HG02623 (cell line): ENCODE data around the gene SDF4.
"Not testable (repeated sequence)": the region's sequence is repeated elsewhere in the genome, so short reads cannot be mapped to it uniquely, and the experiment has no call there.

Source experiments
- ATAC-seq: cut with Tn5 transposase; IDR thresholded peaks from one replicate; pipeline ENCODE4 v1.9.1; 2021; ENCODE audit warnings: moderate library complexity; ENCODE audit not compliant: unreplicated experiment

SDF4 gene

DNA sequence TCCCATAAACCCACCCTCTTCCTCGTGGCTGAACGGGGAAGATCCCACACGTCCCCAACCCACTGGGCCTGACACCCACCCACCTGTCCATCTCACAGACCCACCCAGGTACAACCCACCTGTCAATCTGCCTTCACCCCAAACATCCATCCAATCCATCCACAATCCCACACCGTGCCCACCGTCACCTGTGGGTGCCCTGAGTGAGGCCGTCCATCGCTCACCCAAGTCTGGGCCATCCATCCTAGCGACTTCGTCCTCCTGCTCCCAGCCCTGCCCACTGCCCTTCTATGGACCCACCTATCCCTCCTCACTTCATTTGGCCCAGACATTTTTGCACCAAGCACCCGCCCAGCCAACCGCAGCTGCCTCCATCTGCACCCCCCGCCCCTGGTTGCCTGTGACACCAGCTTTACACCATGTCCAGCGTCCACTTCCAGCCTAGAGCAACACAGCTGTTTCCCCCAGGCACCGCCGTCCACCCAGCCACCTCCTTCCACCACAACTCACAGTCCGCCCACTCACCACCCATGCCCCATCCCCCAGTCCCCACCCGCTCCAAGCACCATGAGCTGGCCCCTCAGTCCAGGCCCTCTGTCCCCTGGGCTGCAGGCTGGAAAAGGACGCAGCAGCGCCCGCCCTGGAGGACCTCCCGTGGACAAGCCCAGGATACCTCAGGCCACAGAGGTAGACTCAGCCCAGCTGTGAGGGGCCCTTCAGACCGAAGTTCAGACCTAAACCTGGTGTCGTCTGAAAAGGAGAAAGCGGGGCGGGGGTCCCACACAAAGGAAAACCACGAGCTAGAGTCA, 50.5 kb downstream of the SDF4 start:
- no peak for ATAC-seq

DNA sequence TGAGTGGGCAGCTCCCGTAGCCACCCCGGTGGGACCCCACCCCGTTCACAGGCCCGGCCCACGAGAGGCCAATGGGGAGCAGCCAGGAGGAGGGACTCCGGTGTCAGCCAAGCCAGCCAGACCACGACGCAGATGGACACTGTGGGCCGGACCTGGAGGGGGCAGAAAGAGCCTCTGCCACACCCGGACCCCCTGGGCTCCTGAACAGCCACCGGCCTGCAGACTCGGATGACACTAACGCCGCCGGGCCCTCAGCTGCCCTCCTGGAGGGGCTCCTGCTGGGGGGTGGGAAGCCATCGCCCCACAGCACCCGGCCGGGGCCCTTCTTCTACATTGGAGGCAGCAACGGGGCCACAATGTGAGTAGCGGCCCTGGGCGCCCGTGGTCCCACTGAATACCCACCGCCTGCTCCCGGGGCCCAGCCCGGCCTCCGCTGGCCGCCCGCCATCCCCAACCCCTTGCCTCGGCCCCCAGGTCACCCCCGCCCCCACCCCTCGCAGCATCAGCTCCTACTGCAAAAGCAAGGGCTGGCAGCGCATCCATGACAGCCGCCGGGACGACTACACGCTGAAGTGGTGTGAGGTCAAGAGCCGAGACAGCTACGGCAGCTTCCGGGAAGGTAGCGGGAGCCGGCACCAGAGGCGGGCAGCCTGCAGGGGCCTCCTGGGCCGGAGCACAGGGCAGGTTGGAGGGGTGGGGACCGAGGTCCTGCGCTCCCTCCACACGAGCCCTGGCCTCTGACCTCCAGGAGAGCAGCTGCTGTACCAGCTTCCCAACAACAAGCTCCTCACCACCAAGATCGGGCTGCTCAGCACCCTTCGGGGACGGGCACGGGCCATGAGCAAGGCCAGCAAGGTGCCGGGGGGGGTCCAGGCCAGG, 51.6 kb downstream of the SDF4 start:
- no peak for ATAC-seq

DNA sequence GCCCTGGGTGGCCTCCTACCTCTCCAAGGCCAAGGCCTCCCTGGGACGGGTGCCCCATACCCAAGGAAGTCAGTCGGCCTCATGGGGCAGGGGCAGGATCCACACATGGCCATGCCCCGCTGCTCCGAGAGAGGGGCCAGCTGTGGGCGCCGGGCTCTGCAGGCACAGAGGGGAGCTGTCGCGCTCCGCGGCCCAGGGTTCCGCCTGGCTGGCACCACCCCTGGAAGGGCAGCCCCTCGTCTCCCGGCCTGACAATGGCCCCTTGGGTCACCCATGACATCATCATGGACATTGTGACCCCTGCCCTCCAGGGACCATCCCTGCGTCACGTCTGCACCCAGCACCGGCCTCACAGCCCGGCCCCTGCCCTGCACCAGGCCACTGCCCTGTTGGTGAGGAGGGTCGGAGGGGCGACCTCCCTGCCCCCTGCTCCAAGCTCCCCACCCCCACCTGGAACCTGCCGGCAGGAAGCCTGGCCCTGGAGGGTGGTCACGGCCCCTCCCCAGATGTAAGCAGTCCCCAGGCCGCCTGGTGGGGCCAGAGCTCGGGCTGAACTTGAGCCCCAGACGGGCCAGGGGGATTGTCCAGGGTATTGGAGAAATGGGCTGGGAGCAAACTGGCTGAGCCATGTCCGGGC, 52.3 kb downstream of the SDF4 start:
- ATAC-seq: no peak

DNA sequence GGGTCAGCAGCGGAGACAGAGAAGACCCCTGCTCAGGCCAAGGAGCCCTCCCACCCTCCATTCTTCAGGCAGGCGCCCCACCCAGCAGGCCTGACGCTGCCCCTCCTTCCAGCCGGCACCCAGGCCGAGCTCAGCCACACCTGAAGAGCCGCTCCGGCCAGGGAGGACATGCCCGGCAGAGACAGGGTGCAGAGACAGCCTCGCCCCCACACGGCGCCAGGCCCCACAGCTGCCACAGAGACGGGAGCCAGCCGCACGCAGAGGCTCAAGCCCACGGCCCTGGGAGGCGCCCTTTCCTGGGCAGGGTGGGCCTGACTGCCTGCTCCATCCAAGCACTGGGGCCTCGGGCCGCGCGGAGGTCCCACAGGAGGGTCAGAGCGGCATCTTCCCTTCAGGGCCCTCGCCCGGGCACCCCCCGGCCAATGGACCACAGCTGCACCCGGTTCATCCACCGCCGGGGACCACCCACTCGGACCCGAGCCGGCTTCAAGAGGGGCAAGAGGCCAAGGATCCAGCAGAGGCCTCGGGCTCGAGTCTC, 52.9 kb downstream of the SDF4 start:
- ATAC-seq: no peak

DNA sequence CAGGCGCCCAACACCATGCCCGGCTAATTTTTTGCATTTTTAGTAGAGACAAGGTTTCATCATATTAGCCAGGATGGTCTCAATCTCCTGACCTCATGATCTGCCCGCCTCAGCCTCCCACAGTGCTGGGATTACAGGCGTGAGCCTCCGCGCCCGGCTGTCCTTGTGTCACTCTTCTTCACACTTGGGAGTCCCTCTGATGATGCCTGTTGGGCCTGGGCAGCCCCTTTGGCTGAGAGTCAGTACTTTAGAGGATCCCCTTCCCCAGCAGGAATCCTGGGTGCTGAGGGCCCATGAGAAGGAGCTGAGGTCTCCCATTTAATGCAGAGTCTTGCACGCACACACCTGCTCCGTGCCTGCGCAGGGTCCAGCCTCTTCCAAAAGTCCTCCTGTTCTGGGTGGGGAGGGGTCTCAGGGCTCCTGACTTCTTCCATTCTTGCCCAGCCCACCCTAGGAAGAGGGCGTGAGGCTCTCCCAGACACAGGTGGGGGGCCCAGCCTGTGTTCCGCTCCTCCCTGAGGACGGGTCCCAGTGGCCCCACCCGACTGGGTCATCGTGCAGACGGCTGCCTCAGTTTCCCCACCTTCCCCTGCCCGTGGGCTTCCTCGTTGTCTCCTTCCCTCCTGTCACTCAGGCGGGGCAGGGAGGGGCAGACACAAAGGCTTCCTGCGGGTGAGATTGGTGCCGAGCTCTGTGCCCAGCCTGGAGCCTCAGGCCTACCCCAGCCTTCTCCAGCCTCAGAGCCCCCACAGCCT, 54.2 kb downstream of the SDF4 start:
- no peak for ATAC-seq

DNA sequence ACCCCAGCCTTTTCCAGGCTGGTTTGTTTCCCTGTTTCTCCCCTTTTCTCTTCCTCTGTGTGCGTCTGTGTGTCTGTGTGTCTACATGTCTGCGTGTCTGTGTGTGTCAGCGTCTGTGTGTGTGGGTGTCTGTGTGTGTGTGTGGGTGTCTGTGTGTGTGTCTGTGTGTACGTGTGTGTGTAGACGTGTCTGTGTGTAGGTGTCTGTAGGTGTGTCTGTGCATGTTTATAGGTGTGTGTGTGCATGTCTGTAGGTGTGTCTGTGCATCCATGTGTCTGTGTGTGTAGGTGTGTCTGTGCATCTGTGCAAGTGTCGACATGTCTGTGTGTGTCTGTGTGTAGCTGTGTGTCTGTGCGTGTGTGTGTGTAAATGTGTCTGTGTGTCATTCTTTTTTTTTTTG, 54.9 kb downstream of the SDF4 start:
- ATAC-seq: no peak

DNA sequence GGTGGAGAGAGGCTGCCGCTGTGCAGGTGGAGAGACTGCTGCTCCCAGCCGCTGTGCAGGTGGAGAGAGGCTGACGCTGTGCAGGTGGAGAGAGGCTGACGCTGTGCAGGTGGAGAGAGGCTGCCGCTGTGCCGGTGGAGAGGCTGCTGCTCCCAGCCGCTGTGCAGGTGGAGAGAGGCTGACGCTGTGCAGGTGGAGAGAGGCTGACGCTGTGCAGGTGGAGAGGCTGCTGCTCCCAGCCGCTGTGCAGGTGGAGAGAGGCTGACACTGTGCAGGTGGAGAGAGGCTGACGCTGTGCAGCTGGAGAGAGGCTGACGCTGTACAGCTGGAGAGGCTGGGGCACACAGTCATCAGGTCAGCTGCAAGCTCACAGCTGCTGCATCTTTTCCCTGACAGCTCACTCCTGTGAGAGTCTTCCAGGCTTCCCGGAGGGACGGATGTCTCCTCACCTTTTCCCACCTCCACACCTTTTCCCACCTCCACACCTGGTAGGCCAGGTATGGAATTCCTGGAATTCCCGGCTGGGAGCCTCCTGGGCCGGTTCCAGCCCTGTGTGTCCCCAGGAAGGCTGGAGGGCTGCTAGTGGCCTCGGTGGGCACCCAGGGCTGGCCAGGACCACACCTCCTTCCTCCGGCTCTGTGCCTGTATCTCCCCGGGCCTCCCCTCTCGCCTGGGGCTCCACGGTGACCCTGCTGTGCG, 55.6 kb downstream of the SDF4 start:
- not testable (repeated sequence) for ATAC-seq

DNA sequence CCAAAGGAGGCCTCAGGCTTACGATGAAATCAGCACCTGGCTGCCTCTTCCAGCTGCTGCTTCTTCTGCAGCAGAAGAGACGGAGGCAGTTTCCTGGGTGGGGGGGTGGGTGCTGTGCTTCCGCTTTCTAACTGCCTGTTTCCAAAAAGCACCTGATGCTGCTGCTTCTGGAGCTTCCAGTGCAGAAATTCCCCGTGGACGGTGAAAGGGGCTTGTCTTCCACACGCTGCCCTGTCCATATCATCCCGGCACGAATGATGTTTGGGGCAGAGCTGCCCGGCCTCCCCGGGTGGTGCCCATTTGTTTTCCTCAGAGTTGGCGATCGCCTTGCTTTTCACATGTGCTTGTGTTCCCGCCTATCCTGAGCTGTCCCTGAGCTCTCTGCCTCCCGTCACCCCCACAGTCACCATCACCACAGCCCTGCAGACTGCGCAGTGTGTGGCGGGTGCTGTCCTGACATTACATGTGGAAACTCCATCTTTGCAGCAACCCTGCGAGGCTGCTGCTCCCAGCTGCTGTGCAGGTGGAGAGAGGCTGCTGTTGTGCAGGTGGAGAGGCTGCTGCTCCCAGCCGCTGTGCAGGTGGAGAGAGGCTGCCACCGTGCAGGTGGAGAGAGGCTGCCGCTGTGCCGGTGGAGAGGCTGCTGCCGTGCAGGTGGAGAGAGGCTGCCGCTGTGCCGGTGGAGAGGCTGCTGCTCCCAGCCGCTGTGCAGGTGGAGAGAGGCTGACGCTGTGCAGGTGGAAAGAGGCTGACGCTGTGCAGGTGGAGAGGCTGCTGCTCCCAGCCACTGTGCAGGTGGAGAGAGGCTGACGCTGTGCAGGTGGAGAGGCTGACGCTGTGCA, 56.4 kb downstream of the SDF4 start:
- ATAC-seq: no peak

DNA sequence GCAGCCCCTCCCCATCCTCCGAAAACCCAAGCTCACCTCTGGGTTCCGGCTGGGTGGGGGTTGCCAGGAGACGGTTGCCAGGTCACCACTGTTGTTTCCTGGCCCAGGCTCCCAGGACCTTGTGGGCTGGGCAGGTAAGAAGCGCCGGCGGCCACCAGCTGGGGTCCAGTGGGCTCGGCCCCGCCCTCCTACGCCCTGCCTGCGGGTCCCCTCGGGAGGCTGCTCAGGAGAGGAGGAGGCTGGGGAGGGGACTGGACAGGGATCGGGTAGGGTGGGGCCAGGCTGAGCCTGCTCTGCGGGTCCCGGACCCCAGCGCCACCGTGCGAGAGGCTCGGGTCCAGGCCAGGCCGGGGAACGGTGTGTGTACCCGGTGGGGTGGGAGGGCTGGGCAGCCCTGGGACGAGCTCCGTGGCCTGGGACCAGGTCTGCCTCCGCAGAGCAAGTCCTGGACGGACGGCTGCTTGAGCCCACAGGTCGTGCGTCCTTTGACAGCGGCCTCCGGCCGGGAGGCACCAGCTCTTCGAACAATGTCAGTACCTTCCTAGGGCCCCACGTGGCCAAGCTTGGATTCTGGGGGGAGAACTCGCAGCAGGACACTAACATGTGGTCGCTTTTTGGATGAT, 57.9 kb downstream of the SDF4 start, which contains the start of gene TTLL10:
TTLL10 (plus strand) TSS at position 88 of the 623 bp plus-strand sequence. CDS start 5,336 bp downstream, outside the sequence.
- no peak for ATAC-seq

DNA sequence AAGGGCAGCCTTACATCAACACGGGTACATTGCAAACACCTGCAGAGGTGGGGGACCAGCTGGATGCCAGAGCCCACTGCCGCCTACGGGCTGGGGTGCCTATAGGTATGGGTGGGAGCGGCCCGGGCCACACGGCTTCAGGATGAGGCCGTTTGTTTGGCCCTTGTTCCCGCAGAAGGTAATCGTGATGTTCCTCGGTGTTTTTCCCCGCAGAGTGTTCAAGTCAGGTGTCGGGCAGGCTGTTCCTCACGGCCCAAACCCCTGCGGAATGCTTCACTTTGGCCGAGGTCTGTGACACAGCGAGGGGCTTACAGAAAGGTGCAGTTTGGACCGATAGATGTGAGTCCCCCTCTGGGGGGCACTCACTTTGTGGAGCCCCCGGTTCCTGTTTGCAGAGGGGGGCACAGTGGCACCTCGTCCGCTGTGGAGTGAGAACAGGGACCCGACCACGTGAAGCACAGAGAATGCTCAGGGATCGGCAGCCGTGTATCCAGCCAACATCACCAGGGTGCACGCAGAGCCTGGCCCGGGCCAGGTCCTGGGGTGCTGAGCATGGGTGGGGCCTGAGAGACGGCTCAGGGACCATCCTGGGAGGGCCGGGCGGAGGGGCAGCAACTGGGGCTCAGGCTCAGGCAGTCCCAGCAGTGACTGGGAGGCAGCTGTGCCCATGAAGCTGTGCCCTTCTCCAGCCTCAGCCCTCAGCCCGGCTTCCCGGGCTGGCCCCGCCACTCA, 58.6 kb downstream of the SDF4 start:
- no peak for ATAC-seq

DNA sequence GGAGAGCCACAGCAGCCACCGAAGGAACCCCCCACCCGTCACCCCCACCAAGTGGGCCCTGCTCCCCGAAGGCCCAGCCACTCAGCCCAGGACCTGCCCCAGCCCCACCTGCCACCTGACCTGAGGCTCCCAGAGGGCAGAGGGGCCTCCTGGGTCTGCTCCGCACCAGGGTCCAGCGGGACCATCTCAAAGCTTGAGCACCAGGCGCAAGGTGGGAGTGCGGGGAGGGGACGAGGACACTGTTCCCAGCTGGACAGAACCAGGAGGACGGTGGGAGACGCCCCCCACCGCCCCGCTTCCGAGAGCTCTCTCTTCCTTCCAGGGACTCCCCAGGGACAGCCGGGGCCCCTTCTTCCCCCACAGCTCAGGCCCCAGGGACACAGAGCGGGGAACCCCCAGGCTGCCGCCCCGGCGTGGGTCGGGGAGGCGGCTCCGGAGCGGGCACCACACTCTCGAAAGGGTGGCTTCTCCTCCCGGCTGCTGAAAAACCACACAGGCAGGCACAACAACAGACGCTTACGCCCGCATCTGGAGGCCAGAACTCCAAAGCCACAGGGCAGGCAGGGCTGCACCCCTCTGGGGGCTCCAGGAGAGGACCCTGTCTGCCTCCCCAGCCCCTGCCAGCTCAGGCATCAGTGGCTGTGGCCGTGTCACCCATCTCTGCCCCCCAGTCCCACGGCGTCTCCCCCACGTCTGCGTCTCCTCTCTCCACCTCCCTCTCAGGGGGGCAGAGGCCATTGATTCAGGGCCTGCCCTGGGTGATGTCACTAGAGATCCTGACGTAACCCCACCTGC, 60.1 kb downstream of the SDF4 start:
- no peak for ATAC-seq

DNA sequence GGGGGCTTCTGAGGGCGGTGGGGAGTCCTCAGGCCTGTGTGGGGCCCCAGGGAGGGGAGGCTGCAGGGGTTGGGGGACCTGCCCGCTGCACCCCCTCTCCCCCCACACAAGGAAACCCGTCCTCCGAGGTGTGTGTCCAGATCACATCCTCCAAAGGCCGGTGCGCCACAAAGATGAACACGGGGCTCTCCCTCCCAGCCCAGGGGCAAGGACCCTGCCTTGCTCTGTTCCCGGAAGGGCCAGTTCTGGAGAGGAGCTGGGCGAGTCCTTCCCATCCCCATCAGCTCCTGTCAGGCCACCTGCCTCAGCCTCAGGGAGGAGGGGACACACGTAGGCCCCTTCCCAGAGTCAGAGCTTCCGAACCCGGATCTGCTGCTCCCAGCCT, 60.6 kb downstream of the SDF4 start:
- ATAC-seq: no peak

DNA sequence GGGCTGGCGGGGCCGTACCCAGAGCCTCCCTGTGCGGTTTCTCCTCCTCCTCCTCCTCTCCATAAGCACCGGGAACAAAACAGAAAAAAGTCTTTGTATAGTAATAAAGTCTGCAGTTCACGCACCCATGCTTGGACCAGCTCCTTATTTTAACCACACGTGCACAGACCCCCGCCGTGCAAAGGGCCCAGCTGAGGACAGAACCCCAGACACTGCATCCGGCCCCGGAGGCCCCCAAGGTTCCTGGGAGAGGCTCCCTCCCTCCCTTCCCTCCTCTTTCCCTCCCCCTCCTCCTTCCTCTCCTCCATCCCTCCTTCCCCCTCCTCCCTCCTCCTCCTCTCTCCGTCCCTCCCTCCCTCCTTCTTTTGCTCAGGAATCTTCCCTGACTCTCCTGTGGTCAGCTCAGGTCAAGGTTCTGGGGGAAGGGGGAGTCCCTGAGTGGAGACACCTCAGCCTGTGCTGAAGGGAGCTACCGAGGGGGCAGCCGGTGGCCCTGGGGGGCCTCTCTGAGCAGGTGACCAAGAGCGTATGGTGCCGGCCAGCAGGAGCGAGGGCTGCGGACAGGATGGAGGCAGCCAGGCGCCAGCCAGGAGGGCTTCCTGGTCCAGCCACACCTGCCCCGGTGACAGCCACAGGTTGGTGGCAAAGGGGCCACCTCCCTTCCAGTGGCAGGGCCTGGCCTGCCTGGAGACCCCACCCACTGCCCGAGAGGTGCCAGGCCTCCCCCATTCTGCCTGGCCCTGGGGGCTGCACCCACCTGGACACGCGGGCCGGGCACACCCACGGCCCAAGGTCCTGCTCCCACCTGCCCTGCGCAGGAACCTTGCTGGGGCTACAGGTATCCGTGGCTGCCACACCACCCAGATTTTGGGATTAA, 61.3 kb downstream of the SDF4 start:
- ATAC-seq: no peak

DNA sequence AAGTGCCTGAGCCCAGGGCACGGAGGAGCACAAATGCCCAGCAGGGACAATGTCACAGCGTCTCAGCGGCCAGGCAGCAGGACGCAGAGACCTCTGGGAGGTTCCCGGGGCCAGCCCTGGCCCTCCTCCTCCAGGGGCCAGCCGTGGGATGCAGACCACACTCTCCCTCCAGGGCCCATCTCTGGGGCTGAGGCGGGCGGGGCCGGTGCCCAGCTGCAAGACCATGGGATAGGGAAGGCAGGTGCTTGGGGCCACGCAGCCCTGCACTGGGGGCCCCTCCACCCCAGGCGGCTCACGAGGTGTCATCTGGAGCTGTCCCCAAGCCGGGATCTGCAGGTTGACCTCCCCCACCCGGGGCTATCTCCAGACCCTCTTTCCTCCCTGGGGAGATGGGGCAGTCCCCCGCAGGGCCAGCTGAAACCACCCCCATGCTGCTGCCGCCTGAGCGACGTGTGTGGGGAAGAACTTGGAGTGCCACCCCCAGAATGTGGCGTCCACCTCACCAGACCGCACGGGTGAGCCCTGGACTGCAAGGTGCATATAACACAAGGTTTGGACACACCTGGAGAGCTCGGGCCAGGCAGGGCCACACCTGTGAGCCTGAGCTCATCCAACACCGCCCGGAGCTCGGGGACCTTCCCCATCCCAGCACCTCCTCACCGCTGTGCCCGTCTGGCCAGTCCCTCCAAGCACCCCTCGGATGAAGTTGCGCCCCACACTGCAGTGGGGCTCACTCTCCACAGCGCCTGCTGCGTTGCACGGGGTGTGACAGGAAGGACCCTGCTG, 62.2 kb downstream of the SDF4 start:
- ATAC-seq: no peak
